ENCODE results near the gene LONRF3. TPM values are rescaled to one million over a fixed set of nuclear protein-coding genes. Genes with fewer than 3 reads are reported as not detected.
"Not testable (repeated sequence)": the region's sequence is repeated elsewhere in the genome, so short reads cannot be mapped to it uniquely, and the experiment has no call there.

Gene LONRF3
- total and polyA plus RNA-seq, 2 of the 8 experiments (the other 6 are each of a cell fraction or from before 2014, with no cell fraction given): 0.11 TPM; not detected in 1

DNA sequence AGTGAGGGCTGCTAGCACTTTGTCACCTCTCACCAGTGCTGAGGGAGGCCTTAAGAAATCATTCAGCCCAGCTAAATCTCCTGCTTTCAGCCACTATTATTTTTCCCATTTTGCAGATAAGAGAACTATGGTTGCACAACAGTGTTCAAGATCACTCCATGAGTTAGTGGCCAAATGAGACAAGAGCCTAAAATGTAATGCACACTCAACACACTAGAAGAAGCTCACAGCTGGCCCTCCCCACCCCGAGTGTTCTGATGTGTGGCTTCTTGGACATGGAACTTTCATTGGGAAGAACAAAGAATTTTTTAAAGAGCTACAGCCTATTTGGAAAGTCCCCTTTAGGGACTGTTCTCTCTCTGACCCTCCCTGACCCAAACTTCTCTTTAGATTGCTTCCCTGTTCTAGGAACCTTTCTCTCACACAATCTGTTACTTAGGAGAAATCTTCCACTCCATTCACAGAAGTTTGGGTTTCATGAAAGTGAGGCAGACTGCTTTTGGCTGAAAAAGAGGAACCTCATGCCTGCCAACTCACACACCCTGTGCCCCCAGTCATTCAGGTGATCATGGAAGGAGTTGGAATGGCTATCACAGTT lies 54.4 kb downstream of the LONRF3 start (continued):
- TF ChIP-seq, protein P1, sequence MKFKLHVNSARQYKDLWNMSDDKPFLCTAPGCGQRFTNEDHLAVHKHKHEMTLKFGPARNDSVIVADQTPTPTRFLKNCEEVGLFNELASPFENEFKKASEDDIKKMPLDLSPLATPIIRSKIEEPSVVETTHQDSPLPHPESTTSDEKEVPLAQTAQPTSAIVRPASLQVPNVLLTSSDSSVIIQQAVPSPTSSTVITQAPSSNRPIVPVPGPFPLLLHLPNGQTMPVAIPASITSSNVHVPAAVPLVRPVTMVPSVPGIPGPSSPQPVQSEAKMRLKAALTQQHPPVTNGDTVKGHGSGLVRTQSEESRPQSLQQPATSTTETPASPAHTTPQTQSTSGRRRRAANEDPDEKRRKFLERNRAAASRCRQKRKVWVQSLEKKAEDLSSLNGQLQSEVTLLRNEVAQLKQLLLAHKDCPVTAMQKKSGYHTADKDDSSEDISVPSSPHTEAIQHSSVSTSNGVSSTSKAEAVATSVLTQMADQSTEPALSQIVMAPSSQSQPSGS (IDR thresholded peaks at IDR 0.05; ENCODE audit: low read length): no peak
- TF ChIP-seq CTCF (IDR thresholded peaks at IDR 0.05; ENCODE audit: control extremely low read depth in 1 of 3, insufficient read depth in 1 of 3, low read depth in 1 of 3, low read length in 3 of 3) (no peak), CTBP2 (IDR thresholded peaks at IDR 0.05; ENCODE audit: borderline replicate concordance, insufficient read depth, insufficient read length, low read length) (no peak), PHF8 (conservative IDR thresholded peaks at IDR 0.05; ENCODE audit: low read depth, low read length) (no peak), TBP (IDR thresholded peaks at IDR 0.05; ENCODE audit: low read depth, low read length) (no peak), FOSL1 (IDR thresholded peaks at IDR 0.05; ENCODE audit: insufficient read depth, low read depth, low read length) (no peak), CREB1 (IDR thresholded peaks at IDR 0.05) (no peak)

GRCh38 chrX:119029656-119030055 lies 55.2 kb downstream of the LONRF3 start:
- H3K23me2 ChIP-seq (ENCODE audit: low read depth, low read length); POLR2A ChIA-PET (ENCODE audit: partially characterized antibody): not testable (repeated sequence)

More at GRCh38 chrX:119029656-119030055, 55.2 kb downstream of the LONRF3 start:
- H3K4ac ChIP-seq (replicated peaks; ENCODE audit: insufficient read length, low read depth, low read length); H3K27ac ChIP-seq (ENCODE audit: low read depth, low read length); CTCF ChIA-PET (ENCODE audit: partially characterized antibody); H3K23ac ChIP-seq (ENCODE audit: insufficient read length); H4K8ac ChIP-seq (ENCODE audit: extremely low read depth, insufficient read depth, low read length); H3K4me3 ChIP-seq (ENCODE audit: extremely low read depth in 1 of 4, insufficient read depth in 2 of 4, low read depth in 3 of 4, low read length in 4 of 4); H3K79me2 ChIP-seq (ENCODE audit: control insufficient read depth in 1 of 2, insufficient read depth in 2 of 2, low read length in 2 of 2); H4K5ac ChIP-seq (ENCODE audit: insufficient read length, low read depth, low read length); H3K79me1 ChIP-seq (ENCODE audit: low read depth, low read length); H3K14ac ChIP-seq (ENCODE audit: insufficient read length); H2BK12ac ChIP-seq (ENCODE audit: low read depth, low read length); H2BK5ac ChIP-seq (ENCODE audit: low read depth, low read length); H3K56ac ChIP-seq (replicated peaks; ENCODE audit: insufficient read length, low read depth, low read length); H2AFZ ChIP-seq (ENCODE audit: low read length); H3K4me2 ChIP-seq (ENCODE audit: insufficient read depth in 1 of 2, low read depth in 2 of 2, low read length in 2 of 2); H2BK120ac ChIP-seq (replicated peaks; ENCODE audit: low read depth, low read length); FAIRE-seq; H3K36me3 ChIP-seq (ENCODE audit: control insufficient read depth in 2 of 4, insufficient read depth in 4 of 4, low read length in 3 of 4); H4K91ac ChIP-seq (replicated peaks; ENCODE audit: insufficient read length, low read length); H3K9ac ChIP-seq (replicated peaks in 1 of 4; ENCODE audit: extremely low read depth in 1 of 4, low read depth in 3 of 4, low read length in 3 of 4); H2AK5ac ChIP-seq (ENCODE audit: low read depth, low read length); H3K4me1 ChIP-seq (replicated peaks in 1 of 4; ENCODE audit: control insufficient read depth in 3 of 4, insufficient read depth in 4 of 4, low read length in 3 of 4); H2BK20ac ChIP-seq (ENCODE audit: low read length); H4K20me1 ChIP-seq (replicated peaks in 1 of 2; ENCODE audit: control insufficient read depth in 1 of 2, insufficient read depth in 2 of 2, low read length in 2 of 2); H3K27me3 ChIP-seq (replicated peaks in 1 of 4; ENCODE audit: control insufficient read depth in 3 of 4, extremely low read depth in 1 of 4, insufficient read depth in 3 of 4, low read length in 3 of 4); DNase-seq (ENCODE audit: low read depth in 1 of 2, low spot score in 2 of 2); H2BK15ac ChIP-seq (ENCODE audit: low read length); H3K18ac ChIP-seq (ENCODE audit: extremely low read depth, low read length): not testable (repeated sequence)
- 96% methylated on average over 4 of the region's 10 CpGs; no CpG with 5 or more reads in 1 of the 2 experiments for WGBS, 2 experiments (ENCODE audit: extremely low coverage in 1 of 2, insufficient coverage in 1 of 2, insufficient read length in 1 of 2, insufficient replicate concordance in 2 of 2, low coverage in 1 of 2, low lambda C conversion rate in 2 of 2, missing lambda C conversion rate in 1 of 2)
- H3K9me3 ChIP-seq (ENCODE audit: insufficient read depth in 2 of 2, low read depth in 1 of 2, low read length in 1 of 2): peaks cover 3 to 14% of the 10 kb centered on the region in 2 experiments; a peak in 2 of 4 replicates
